H1 (cell line): Measurements from ENCODE around the gene ZFP3. TPM values are rescaled to one million over a fixed set of nuclear protein-coding genes. Genes with fewer than 3 reads are reported as not detected.
"Not testable (repeated sequence)": the region's sequence is repeated elsewhere in the genome, so short reads cannot be mapped to it uniquely, and the experiment has no call there.

Experiments
- CTCF ChIA-PET: fragments of 300-600 bp; sonication (Branson Sonifier 250); formaldehyde crosslinking; loops from one replicate; lab custom pipeline; 2021; ENCODE audit not compliant: partially characterized antibody; lab: Charles Lee
- POLR2A ChIA-PET: fragments of 300-600 bp; sonication (Branson Sonifier 250); formaldehyde crosslinking; loops from one replicate; lab custom pipeline; 2021; ENCODE audit warnings: inconsistent platforms; ENCODE audit not compliant: partially characterized antibody; lab: Charles Lee
- DNase-seq, 2 experiments: peaks; one replicate each; pipeline versions ENCODE4 v3.0.0 to v3.0.0-alpha.2; 2010 to 2022; ENCODE audit warnings: low spot score in 2 of 2, low read depth in 1 of 2, mixed read lengths in 1 of 2
- FAIRE-seq: peaks from 2 replicates; lab custom pipeline; 2011; peaks lifted over from hg19 to GRCh38; lab: Jason Lieb, UNC
- H2AFZ ChIP-seq: 2 replicates; pipeline ENCODE4 v1.8.1; 2012; ENCODE audit warnings: low read length, inconsistent platforms
- H2AK5ac ChIP-seq: 2 replicates; pipeline ENCODE4 v1.6.1; 2013; ENCODE audit warnings: low read depth, low read length
- H2BK120ac ChIP-seq: replicated peaks from 2 replicates; pipeline ENCODE3; 2013; ENCODE audit warnings: low read depth, low read length, inconsistent platforms
- H2BK12ac ChIP-seq: 2 replicates; pipeline ENCODE4 v1.6.1; 2013; ENCODE audit warnings: low read depth, low read length
- H2BK15ac ChIP-seq: 2 replicates; pipeline ENCODE4 v1.6.1; 2013; ENCODE audit warnings: low read length
- H2BK20ac ChIP-seq: 2 replicates; pipeline ENCODE4 v1.6.1; 2013; ENCODE audit warnings: low read length
- H2BK5ac ChIP-seq: 2 replicates; pipeline ENCODE4 v1.6.1; 2013; ENCODE audit warnings: low read depth, low read length
- H3K14ac ChIP-seq: 2 replicates; pipeline ENCODE4 v1.6.1; 2013; ENCODE audit warnings: inconsistent platforms; ENCODE audit not compliant: insufficient read length
- H3K18ac ChIP-seq: 2 replicates; pipeline ENCODE4 v1.6.1; 2013; ENCODE audit warnings: low read length; ENCODE audit errors: extremely low read depth
- H3K23ac ChIP-seq: 2 replicates; pipeline ENCODE4 v1.6.1; 2013; ENCODE audit warnings: inconsistent platforms; ENCODE audit not compliant: insufficient read length
- H3K23me2 ChIP-seq: 2 replicates; pipeline ENCODE4 v1.6.1; 2013; ENCODE audit warnings: low read depth, low read length
- H3K27ac ChIP-seq: 2 replicates; pipeline ENCODE4 v1.6.1; 2011; ENCODE audit warnings: low read depth, low read length, inconsistent platforms
- H3K27me3 ChIP-seq, 4 experiments: replicated peaks in 1 of 4; 1 replicate in 1 of 4; 2 replicates in 3 of 4; pipeline versions ENCODE4 v1.6.1 to v1.8.1; 2011 to 2013; ENCODE audit warnings: low read length in 3 of 4, mild to moderate bottlenecking in 3 of 4, inconsistent platforms in 2 of 4, mixed read lengths in 2 of 4, moderate library complexity in 1 of 4; ENCODE audit not compliant: control insufficient read depth in 3 of 4, insufficient read depth in 3 of 4; ENCODE audit errors: extremely low read depth in 1 of 4
- H3K36me3 ChIP-seq, 4 experiments: 2 replicates each; pipeline versions ENCODE4 v1.6.1 to v1.8.1; 2011 to 2013; ENCODE audit warnings: mild to moderate bottlenecking in 4 of 4, low read length in 3 of 4, moderate library complexity in 2 of 4, control low read depth in 1 of 4, inconsistent platforms in 1 of 4; ENCODE audit not compliant: insufficient read depth in 4 of 4, control insufficient read depth in 2 of 4
- H3K4ac ChIP-seq: replicated peaks from 2 replicates; pipeline ENCODE3; 2013; ENCODE audit warnings: low read length, low read depth, mixed read lengths, inconsistent platforms; ENCODE audit not compliant: insufficient read length
- H3K4me1 ChIP-seq, 4 experiments: replicated peaks in 1 of 4; 1 replicate in 1 of 4; 2 replicates in 3 of 4; pipeline versions ENCODE4 v1.6.1 to v1.8.1; 2011 to 2013; ENCODE audit warnings: low read length in 3 of 4, inconsistent platforms in 2 of 4, mixed read lengths in 1 of 4; ENCODE audit not compliant: insufficient read depth in 4 of 4, control insufficient read depth in 3 of 4
- H3K4me2 ChIP-seq, 2 experiments: 2 replicates each; pipeline versions ENCODE4 v1.6.1 to v1.8.1; 2011 to 2013; ENCODE audit warnings: low read depth in 2 of 2, low read length in 2 of 2, control low read depth in 1 of 2, inconsistent platforms in 1 of 2, mild to moderate bottlenecking in 1 of 2; ENCODE audit not compliant: insufficient read depth in 1 of 2
- H3K4me3 ChIP-seq, 4 experiments: fragments of 200-600, 300-600 bp in 1 of 4; sonication (generic), shearing (Covaris generic), sonication (Bioruptor Twin) in 1 of 4; 2 replicates each; pipeline versions ENCODE4 v1.5.1 to v1.8.1; 2011 to 2016; ENCODE audit warnings: low read length in 4 of 4, low read depth in 3 of 4, control low read depth in 2 of 4, inconsistent platforms in 2 of 4, mild to moderate bottlenecking in 2 of 4, mixed read lengths in 1 of 4, moderate library complexity in 1 of 4; ENCODE audit not compliant: insufficient read depth in 2 of 4; ENCODE audit errors: extremely low read depth in 1 of 4
- H3K56ac ChIP-seq: replicated peaks from 2 replicates; pipeline ENCODE3; 2013; ENCODE audit warnings: low read depth, mild to moderate bottlenecking, mixed read lengths, low read length, inconsistent platforms; ENCODE audit not compliant: insufficient read length
- H3K79me1 ChIP-seq: 2 replicates; pipeline ENCODE4 v1.6.1; 2013; ENCODE audit warnings: low read depth, low read length, control low read depth
- H3K79me2 ChIP-seq, 2 experiments: 2 replicates each; pipeline versions ENCODE4 v1.6.1 to v1.8.1; 2012 to 2013; ENCODE audit warnings: low read length in 2 of 2, mild to moderate bottlenecking in 2 of 2, inconsistent platforms in 1 of 2; ENCODE audit not compliant: insufficient read depth in 2 of 2, control insufficient read depth in 1 of 2
- H3K9ac ChIP-seq, 4 experiments: replicated peaks in 1 of 4; 1 replicate in 1 of 4; 2 replicates in 3 of 4; pipeline versions ENCODE4 v1.6.1 to v1.8.1; 2011 to 2013; ENCODE audit warnings: low read depth in 3 of 4, low read length in 3 of 4, control low read depth in 2 of 4, mild to moderate bottlenecking in 2 of 4, moderate library complexity in 2 of 4, inconsistent platforms in 1 of 4; ENCODE audit errors: extremely low read depth in 1 of 4
- H3K9me3 ChIP-seq, 2 experiments: 2 replicates each; pipeline versions ENCODE4 v1.6.1 to v1.8.1; 2012 to 2013; ENCODE audit warnings: mild to moderate bottlenecking in 2 of 2, moderate library complexity in 2 of 2, control low read depth in 1 of 2, inconsistent platforms in 1 of 2, low read depth in 1 of 2, low read length in 1 of 2, mixed read lengths in 1 of 2; ENCODE audit not compliant: insufficient read depth in 2 of 2
- H4K20me1 ChIP-seq, 2 experiments: replicated peaks in 1 of 2; 2 replicates each; pipeline versions ENCODE3 to v1.8.1; 2011 to 2013; ENCODE audit warnings: inconsistent platforms in 2 of 2, low read length in 2 of 2, mild to moderate bottlenecking in 1 of 2; ENCODE audit not compliant: insufficient read depth in 2 of 2, control insufficient read depth in 1 of 2
- H4K5ac ChIP-seq: 2 replicates; pipeline ENCODE4 v1.6.1; 2013; ENCODE audit warnings: low read length, low read depth, mixed read lengths, inconsistent platforms; ENCODE audit not compliant: insufficient read length
- H4K8ac ChIP-seq: 2 replicates; pipeline ENCODE4 v1.8.0; 2013; ENCODE audit warnings: mild to moderate bottlenecking, moderate library complexity, low read length, inconsistent platforms; ENCODE audit not compliant: insufficient read depth; ENCODE audit errors: extremely low read depth
- H4K91ac ChIP-seq: replicated peaks from 2 replicates; pipeline ENCODE3; 2013; ENCODE audit warnings: low read length, mixed read lengths, inconsistent platforms; ENCODE audit not compliant: insufficient read length
- WGBS, 2 experiments: shearing (Covaris generic) in 1 of 2; methylation state at CpG; one replicate each; pipeline versions ENCODE4 v1.1.6 to v1.1.7; 2013 to 2015; ENCODE audit warnings: low lambda C conversion rate in 2 of 2, mixed read lengths in 2 of 2, inconsistent platforms in 1 of 2, low coverage in 1 of 2, missing lambda C conversion rate in 1 of 2; ENCODE audit not compliant: insufficient replicate concordance in 2 of 2, insufficient coverage in 1 of 2, insufficient read length in 1 of 2; ENCODE audit errors: extremely low coverage in 1 of 2, missing lambda C conversion rate in 1 of 2; 5-methylcytosine and 5-hydroxymethylcytosine counted together
- polyA plus RNA-seq, 7 experiments: library from polyadenylated mRNA; depleted of rRNA in 3 of 7; stranded (reverse) in 5 of 7; unstranded in 2 of 7; fragments of >200 nt in 5 of 7; fragments of 200-250 nt in 2 of 7; gene quantifications; 1 replicate in 5 of 7; 2 replicates in 1 of 7; 4 replicates in 1 of 7; pipeline versions ENCODE4 v1.2.1 to v1.2.3, GENCODE V29; 2011 to 2013; ENCODE audit warnings: missing spikeins in 2 of 7, mixed read lengths in 2 of 7
- total RNA-seq: library from RNA; stranded (reverse); fragmentation: NEBNext Ultra II Directional; extraction: Animal tissue kit (Norgen Biotek cat#: 25700); gene quantifications from 2 replicates; pipeline ENCODE4 v1.2.1, GENCODE V29; 2021

The ZFP3 gene
- total and polyA plus RNA-seq, 2 of the 8 experiments (the other 6 are each of a cell fraction or from before 2014, with no cell fraction given), result 0.15 to 0.44 TPM

GRCh38 chr17:5135131-5135712 is 57.0 kb downstream of the ZFP3 start:
- not testable (repeated sequence) for H3K27ac ChIP-seq, H3K4ac ChIP-seq, H3K4me1 ChIP-seq, H3K14ac ChIP-seq, H3K27me3 ChIP-seq, H3K23me2 ChIP-seq, H3K23ac ChIP-seq, H3K4me2 ChIP-seq, H3K9ac ChIP-seq, H2BK120ac ChIP-seq, H4K91ac ChIP-seq, H2BK20ac ChIP-seq, H2BK15ac ChIP-seq, DNase-seq, H2BK12ac ChIP-seq, H3K36me3 ChIP-seq, FAIRE-seq, H2AK5ac ChIP-seq, H3K79me1 ChIP-seq, H3K56ac ChIP-seq, H4K20me1 ChIP-seq, H2AFZ ChIP-seq, H4K5ac ChIP-seq, H4K8ac ChIP-seq, H3K79me2 ChIP-seq, H2BK5ac ChIP-seq, H3K18ac ChIP-seq, H3K4me3 ChIP-seq
- ChIA-PET POLR2A (interaction anchor here (0.6 kb wide), 1 partner anchor 192 kb away, joined by 3 read pairs; no protein-coding TSS in a partner anchor), CTCF (interaction anchor here (1.2 kb wide), 1 partner anchor 226 kb away, joined by 3 read pairs; no protein-coding TSS in a partner anchor)
- peaks cover 0 to 11% of the 10 kb centered on the region in 2 experiments; a peak in 1 of 4 replicates for H3K9me3 ChIP-seq
- 87% methylated on average over 8 of the region's 8 CpGs; no CpG with 5 or more reads in 1 of the 2 experiments for WGBS, 2 experiments
